Fibroblast of peridontal ligament (primary cell): ENCODE results near the gene NDRG2.

ENCODE experiments used
- DNase-seq: peaks from one replicate; pipeline ENCODE4 v3.0.0-alpha.2; 2010; ENCODE audit errors: extremely low read depth

NDRG2 gene

DNA sequence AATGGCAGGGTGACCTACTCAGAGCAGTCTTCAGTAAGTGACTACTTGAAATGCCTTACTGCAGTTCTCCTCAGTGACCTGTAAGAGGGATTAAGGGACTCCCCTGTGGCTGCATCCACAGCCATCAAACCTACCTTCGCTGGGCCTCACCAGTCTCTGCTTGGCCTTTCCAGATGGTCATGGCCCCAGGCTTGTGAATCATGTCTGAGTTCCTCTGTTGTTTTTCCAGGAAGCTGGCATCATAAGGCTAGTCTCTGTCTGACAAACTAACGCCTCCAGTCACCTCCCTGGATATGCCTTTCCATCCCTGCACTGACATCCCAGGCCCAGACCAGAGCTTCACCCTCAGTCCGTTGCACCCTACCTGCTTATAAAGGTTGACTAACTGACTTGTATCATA, 55.5 kb downstream of the NDRG2 start:
- no peak for DNase-seq
